A172 (cell line): ENCODE data around the gene EDC3. TPM values are rescaled to one million over a fixed set of nuclear protein-coding genes. Genes with fewer than 3 reads are reported as not detected.
A peak's percentile ranks its signal among the peaks of the same experiment; 100 is the strongest.
"Not testable (repeated sequence)": the region's sequence is repeated elsewhere in the genome, so short reads cannot be mapped to it uniquely, and the experiment has no call there.

Source experiments
- DNase-seq: peaks from one replicate; pipeline ENCODE4 v3.0.0-alpha.2; 2015; ENCODE audit warnings: low spot score
- total RNA-seq: library from RNA; depleted of rRNA; stranded (reverse); fragments of >200 nt; shearing (Covaris generic); gene quantifications from 2 replicates; pipeline ENCODE4 v1.2.3, GENCODE V29; 2014

Gene EDC3
- total RNA-seq, 1 experiment from 2014 or later = 5.8 TPM

DNA sequence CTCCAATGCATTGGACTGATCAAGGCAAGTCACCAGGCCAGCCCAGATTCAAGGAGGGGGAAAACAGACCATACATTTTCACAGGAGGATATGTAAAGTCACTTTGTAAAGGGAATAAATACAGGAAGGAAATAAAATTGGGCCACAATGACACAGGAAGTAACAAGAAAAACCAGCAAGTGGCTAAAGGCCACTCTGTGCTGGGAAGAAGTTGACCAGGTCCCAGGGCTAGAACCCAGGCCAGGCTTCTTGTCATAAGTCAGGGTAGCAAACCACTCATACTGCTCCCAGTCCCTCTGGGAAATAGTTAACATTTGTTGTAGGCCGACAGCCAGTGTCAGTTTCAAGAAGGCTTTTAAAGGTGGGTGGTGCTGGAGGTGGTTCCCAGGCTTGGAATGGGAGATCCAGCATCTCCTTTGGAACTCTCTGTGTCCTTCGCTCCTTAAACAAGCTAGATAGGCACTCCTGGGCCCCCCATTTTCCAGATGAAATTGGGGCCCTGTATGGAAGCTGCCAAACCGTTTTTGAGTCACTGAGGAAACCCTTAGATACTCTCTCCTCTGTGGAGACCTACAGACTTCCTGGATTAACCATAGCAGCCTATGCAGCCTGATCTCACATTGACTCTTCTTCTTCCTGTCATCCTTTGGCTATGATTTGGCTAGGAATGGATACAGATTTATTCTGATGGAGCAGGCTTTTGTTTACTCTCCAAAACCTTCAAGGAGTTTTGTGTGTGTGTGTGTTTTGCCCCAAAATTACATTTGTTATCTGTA, 14.7 kb upstream of the EDC3 start:
- DNase-seq = no peak

DNA sequence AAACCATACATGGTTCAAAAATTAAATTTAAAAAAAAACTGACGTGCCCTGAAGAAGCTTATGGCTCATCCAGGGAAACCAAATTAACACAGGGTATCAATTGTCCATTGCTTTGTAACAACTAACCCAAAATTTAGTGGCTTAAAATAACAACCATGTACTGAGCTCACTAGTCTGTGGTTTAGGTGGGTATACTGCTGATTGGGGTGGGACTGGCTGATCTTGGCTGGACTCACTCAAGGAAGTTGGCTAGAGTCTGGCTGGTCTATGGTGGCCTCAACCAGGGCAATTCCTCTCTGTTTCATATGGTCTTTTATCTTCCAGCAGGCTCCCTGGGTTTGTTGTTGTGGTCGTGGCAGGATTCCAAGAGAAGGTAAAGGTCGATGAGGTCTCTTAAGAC, 14.1 kb upstream of the EDC3 start:
- no peak for DNase-seq

DNA sequence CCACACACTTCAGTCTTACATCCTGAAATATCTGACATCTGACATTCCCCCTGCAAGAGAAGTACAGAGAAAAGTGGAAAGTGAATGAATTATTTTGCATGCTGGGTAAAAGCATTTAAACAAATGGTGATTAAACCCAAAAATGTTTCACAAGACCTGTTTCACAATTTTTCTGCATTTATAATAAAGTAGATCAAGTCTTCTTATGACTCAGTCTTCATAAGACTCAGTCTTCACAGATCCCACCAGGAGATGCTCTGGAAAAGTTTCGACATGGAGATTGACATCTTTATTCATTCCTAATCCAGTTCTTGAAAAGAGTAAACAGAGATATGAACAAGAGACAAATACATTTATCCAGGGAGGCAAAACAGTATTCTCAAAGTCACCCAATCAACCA, 13.2 kb upstream of the EDC3 start:
- no peak for DNase-seq

DNA sequence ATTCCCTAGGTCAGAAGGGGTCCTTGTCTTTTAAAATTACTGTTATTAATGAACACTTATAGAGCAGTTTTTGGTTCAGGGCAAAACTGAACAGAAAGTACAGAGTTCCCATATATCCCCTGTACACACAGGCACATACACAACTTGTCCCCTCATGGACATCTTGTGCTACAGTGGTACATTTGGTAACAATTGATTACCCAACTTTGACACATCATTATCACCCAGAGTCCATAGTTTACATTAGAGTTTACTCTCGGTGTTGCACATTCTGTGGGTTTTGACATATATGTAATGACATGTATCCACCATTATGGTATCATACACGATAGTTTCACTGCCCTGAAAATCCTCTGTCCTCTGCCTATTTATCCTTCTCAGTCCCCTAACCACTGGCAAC, 984 bp upstream of the EDC3 start:
- no peak for DNase-seq

DNA sequence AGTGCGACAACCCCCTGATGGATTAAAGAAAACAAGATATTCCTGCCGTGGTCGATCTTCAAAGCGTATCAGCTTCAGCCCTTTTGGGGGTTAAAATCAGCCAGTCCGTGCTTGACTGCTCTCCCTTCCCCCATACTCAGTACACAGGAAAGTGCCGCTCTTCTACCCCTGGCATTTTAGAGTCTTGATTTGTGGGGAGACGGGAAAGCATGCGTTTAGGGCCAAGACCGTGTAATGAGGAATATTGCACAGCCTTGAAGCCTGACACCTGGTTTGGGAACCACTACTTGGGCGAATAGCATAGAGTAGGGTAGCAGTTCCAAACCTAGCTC, 540 bp upstream of the EDC3 start:
- no peak for DNase-seq

DNA sequence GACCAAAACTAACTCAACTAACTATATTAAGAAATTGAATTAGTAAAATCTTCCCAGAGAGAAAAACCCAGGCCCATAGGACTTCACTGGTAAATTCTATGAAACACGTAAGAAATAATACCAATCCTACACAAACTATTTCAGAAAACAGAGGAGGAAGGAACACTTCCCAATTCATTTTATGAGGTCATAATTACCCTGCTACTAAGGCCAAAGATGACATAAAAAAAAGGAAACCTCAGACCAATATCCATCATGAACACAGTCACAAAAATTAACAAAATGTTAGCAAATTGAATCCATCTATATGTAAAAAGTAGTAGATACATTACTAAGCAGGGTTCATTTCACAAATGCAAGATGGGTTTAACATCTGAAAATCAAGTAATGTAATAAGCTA, 3.5 kb downstream of the EDC3 start:
- no peak for DNase-seq

DNA sequence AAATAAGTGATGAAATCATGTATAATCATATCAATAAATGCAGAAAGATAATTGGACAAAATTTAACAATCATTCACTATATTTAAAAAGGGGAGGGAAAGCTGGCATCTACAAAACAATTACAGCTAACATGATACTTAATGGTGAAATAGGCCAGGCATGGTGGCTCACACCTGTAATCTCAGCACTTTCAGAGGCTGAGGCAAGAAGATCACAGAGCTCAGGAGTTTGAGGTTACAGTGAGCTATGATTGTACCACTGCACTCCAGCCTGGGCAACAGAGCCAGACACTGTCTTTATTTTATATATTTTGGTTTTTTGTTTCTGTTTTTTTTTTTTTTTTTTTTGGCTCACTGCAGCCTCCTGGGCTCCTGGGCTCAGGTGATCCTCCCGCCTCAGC, 12.1 kb downstream of the EDC3 start:
- DNase-seq = no peak

DNA sequence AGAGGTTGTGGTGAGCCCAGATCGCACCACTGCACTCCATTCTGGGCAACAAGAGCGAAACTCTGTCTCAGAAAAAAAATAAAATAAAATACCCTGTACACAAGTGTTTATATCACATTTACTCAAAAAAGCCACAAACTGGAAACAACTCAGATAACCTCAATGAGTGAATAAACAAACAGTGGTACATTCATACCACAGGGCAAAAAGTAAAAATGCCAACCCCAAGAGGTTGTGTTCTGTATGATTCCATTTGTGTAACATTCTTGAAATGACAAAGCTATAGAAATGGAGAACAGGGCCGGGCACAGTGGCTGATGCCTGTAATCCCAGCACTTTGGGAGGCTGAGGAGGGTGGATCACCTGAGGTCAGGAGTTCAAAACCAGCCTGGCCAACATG, 12.9 kb downstream of the EDC3 start:
- DNase-seq = no peak

DNA sequence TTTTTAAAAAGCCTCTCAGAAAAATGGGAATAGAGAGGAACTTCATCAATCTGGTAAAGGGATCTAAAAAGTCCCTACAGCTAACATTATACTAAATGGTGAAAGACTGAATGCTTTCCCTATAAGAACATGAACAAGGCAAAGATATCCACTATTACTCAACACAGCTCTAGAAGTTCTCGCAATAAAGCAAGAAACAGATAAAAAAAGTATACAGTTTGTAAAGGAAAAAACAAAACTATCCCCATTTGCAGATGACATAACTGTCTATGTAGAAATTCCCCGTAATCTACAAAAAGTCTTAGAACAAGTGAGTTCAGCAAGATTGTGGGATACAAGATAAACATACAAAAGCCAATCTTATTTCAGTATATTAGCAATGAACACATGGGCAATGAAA, 15.4 kb downstream of the EDC3 start:
- DNase-seq = no peak

DNA sequence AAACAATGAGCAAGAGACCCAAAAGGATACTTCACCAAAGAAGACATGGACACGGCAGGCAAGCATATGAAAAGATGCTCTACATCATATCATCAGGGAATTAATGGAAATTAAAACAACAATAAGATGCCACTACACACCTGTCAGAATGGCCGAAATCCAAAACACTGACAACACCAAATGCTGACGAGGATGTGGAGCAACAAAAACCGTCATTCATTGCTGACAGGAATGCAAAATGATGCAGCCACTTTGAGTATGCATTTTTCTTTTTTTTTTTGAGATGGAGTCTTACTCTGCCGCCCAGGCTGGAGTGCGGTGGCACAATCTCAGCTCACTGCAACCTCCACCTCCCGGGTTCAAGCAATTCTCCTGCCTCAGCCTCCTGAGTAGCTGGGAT, 19.0 kb downstream of the EDC3 start:
- DNase-seq = no peak

DNA sequence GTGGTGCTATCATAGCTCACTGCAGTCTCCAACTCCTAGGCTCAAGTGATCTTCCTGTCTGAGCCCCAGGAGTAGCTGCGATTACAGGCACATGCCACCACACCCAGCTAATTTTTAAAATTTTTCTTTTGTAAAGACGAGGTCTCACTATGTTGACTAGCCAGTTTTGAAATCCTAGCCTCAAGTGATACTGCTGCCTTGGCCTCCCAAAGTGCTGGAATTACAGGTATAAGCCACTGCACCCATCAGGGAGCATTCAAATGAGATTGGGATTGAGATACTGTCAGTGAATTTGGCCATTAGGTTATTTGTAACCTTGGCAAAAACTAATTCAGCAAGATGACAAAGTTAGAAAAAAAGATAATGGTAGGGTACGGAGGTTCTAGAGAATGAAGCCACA, 21.7 kb downstream of the EDC3 start:
- DNase-seq = no peak

DNA sequence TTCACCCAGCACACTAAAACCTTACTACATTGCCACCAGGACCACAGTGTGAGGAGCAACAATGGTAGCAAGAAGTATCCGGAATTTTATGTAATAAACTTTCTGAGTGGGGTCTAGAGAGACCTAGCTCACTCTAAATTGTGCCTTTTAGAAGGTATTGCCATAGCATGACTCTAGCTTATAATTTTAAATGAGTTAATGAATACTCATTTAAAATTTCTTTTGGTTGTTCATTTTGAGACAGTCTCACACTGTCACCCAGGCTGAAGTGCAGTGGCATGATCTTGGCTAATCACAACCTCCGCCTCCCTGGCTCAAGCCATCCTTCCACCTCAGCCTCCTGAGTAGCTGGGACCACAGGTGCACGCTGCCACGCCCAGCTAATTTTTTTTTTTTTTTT, 26.2 kb downstream of the EDC3 start:
- no peak for DNase-seq

DNA sequence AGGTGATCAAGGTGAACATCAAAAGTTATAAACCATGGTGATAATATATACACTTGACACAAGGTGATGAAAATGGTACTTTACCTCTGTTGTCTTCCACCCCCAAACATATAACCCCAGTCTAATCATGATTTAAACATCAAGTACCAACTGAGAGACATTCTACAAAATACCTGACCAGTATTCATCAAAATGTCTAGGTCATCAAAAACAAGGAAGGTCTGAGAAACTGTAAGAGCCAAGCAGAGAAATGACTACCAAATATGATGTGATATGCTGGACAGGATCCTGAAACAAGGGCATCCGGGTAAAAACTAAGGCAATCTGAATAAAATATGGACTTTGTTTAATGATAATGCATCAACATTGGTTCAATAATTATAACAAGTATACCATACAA, 27.8 kb downstream of the EDC3 start:
- no peak for DNase-seq

DNA sequence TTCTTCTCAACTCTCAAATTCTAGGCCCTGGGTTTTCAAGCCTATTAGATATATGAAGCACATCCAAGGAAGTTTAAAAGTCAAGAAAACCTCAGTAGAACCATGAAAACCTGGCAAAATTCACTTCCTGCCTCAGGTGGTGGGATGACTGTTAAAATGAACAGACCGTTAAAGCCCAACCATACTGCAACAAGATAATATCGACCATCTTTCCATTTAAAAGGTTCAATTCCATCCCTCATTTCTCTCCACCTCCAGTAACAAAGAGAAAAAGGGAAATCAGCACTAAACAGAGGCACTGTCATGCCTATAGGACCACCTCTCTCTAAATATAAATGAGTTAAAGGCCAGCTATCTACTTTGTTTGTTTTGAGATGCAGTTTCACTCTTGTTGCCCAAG, 31.2 kb downstream of the EDC3 start:
- no peak for DNase-seq

DNA sequence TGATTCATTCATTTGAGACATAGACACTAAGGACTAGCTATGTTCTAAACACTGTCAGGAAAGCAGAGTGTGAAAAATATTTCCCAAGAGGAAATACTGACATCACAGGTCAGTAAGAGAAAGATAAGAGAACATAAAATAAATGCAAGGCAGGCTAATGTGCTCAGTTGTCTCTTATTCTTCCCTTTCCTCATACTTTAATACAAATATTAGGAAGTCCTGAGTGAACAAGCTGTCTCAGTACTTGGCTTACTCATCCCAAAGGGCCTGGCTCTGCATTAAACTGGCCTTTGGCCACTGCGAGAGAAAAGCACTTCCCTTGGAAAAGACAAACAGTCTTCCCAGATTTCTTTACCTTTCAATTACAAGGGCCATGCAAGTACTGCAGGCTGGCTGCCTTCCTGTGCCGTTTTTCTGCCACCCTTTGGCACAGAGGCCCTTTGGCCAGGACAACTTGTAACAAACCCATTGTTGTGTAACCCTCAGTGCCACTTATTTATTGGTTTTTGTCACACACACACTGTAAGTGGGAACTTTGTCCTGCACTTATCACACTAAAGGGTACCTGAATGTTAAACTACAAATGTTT, 31.7 kb downstream of the EDC3 start:
- DNase-seq = no peak

DNA sequence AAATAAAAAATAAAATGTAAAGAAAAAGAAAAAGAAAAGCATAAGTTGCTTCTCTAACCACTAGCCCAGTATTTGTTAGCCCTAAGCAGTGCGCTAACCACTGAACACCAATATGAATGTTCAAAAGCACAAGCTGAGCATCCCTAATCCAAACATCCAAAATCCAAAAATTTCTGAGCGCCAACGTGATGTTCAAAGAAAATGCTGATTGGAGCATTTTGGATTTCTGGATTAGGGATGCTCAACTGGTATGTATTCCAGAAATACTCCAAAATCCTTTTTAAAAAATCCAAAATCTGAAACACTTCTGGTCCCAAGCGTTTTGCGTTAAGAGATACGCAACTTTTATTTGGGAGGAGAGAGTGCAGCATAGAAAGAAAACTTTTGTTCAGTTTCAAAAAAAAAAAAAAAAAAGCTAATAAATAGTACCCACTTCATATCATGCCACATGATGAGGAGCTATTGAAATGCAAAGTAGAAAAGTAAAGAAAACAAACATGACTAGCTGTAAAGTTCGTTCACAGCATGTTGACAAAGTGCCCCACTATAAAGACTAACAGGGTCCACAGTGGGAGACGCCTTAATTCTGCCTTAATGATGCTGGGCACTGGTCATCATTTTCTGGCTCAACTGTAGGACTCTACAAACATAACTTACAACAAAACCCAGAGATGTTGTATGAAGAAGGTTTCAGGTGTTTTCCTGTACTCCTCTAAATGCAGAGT, 32.4 kb downstream of the EDC3 start:
- no peak for DNase-seq

DNA sequence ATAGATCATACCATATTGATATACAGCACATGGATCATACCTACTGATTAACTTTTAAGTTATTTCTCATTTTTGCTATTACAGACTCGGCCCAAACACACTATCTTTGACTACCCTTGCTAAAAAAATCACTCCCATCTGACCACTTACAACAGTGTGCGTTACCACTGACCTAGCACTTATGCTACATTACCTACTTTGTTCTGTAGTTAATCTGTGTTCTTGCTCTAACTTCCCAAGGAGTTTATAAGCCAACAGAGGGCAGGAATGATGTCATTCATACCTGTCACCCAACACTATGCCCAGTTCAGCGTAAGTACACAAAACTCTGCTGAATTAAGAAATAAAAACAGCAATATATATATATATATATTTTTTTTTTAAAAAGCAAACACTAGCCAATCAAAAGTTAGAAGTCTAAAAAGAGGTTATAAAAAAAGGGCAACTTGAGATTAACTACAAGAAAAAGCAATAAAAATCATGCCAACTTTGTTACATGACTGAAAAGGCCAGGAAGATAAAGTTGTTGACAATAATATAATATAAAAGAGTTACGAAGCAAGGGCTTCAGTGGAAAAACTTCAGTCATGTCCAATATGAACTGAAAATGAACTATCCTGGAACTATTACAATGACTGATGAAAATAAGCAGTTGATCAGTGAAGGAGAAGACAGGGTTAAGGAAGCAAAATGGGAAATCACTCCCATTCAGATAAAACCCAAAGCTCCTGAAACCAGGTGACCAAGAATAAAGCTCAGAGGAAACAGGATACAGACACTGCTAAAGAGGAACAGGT, 33.6 kb downstream of the EDC3 start:
- DNase-seq = no peak

DNA sequence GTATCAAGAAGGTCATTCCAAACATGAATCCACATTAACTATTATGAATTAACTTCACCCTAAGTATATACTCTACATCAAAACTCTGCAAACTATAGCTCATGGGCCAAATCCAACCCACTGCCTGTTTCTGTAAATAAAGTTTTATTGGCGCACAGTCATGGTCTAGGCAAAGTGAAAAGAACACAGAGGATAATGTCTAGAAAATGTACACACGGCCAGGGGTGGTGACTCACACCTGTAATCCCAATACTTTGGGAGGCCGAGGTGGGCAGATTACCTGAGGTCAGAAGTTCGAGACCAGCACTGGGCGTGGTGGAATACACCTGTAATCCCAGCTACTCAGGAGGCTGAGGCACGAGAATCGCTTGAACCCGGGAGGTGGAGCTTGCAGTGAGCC, 34.5 kb downstream of the EDC3 start:
- DNase-seq = not testable (repeated sequence)

DNA sequence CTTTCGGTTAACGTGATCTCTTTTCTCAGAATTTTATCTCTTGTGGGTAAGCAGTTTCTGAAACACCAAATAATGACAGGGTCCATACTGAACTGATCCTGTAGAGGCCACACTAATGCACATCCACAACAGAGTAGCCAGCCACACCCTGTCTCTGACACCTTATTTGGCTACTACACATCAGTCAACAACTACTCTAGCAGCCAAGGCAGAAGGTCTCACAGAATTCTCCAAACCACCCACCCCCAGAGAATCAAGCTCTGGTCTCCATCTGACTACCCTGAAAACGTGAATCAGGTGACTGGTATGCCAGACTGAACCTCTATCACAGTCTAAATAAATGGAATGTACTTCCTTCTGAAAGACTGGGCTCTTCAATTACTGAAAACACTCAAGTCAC, 38.0 kb downstream of the EDC3 start:
- DNase-seq = no peak

DNA sequence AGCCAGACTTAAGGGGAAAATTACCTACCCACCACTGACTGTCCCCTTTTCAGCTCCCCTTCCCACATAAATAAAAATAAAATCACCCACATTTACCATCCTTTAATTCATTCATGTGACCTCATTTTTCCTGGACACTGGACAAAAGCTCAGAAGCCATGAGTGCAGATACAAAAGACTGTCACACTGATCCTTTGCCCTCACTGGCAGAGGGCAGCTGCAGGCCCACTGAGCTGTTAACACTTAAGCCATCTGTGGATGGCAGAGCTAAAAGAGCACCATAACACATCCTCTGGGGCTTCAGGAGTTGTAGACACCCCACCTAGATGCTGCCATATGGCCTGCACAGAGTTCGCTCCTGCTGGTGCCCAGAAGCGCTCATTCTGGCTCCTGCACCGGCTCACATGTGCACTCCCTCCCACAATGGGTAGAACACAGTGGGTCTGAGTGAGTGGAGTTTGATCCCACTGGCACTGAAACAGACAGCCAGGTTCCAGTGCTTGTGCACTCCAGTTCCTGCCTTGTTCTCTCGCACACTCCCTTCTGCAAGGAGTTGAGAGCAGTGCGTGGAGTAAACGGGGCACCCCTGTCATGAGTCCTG, 38.8 kb downstream of the EDC3 start:
- no peak for DNase-seq

DNA sequence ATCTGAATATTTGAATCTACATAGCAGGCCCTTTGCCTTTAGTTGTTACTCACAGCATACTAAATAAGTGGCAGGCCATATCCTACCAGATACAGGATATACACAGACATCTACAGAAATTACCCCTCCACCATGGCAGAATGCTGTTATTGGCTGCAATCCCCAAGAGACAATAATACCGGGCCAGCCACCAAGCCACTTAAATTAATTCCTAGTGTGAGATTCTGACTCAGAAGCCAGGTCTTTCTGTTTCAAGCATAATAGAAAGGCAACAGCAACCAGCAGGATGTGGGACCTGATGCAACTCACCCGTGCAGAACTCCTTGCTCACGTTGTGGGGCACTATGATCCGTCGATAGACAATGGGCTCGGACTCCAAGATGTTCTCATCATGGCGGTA, 40.4 kb downstream of the EDC3 start:
- no peak for DNase-seq

DNA sequence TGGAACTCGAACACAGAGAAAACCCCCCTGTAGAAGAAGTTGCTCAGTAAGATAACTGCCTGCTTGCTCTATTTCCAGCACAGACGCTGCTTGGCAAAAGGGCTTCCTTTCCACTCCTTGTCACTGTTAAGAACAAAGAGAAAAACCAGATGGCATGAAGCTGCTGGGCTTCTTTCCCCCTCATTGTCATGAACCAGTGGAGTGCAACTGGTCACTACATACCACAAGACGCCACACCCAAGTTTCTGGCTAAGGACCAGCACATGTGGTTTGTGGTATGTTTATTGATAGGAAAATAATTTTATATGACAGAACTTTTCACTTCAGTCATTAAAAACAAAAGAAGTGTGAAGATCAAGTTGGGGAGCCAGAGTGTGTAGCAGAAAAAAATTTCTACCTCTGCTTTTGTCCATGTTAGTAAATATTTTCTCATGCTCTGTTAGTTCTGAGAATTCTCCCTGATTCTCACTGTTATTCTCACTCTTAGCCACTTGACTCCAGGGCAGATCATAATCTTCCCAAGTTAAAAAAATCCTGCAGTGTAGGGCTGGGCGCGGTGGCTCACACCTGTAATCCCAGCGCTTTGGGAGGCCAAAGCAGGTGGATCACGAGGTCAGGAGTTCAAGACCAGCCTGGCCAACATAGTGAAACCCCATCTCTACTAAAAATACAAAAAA, 42.3 kb downstream of the EDC3 start:
- peak; percentile 77 for DNase-seq
